Endodermal cell (in vitro differentiated cells): Measurements from ENCODE around the gene GADD45G. TPM values are rescaled to one million over a fixed set of nuclear protein-coding genes. Genes with fewer than 3 reads are reported as not detected.

Experiments used
- DNase-seq: peaks from one replicate; pipeline ENCODE4 v3.0.0-alpha.2; 2017
- H3K27ac ChIP-seq: 2 replicates; pipeline ENCODE4 v1.5.1; 2013; ENCODE audit warnings: mild to moderate bottlenecking, low read depth, low read length, moderate library complexity
- H3K27me3 ChIP-seq: 2 replicates; pipeline ENCODE4 v1.6.1; 2013; ENCODE audit warnings: mild to moderate bottlenecking, low read length, moderate library complexity; ENCODE audit not compliant: insufficient read depth, control insufficient read depth, poor library complexity, severe bottlenecking
- H3K36me3 ChIP-seq: 2 replicates; pipeline ENCODE4 v1.7.0; 2013; ENCODE audit warnings: mild to moderate bottlenecking, low read length, moderate library complexity; ENCODE audit not compliant: control insufficient read depth, insufficient read depth
- H3K4me1 ChIP-seq: one replicate; pipeline ENCODE4 v1.7.0; 2013; ENCODE audit warnings: low read length; ENCODE audit not compliant: control insufficient read depth, insufficient read depth
- H3K4me3 ChIP-seq: 2 replicates; pipeline ENCODE4 v1.5.1; 2013; ENCODE audit warnings: mild to moderate bottlenecking, low read length, moderate library complexity
- H3K9ac ChIP-seq: 2 replicates; pipeline ENCODE4 v1.6.1; 2013; ENCODE audit warnings: mild to moderate bottlenecking, low read length, moderate library complexity; ENCODE audit not compliant: poor library complexity, severe bottlenecking; ENCODE audit errors: extremely low read depth
- H3K9me3 ChIP-seq: 2 replicates; pipeline ENCODE4 v1.6.1; 2013; ENCODE audit warnings: mild to moderate bottlenecking, low read length, moderate library complexity; ENCODE audit not compliant: control insufficient read depth
- H3K27ac Mint-ChIP-seq: 2 replicates; pipeline ENCODE4 v1.8.0; 2020; ENCODE audit warnings: mixed read lengths
- H3K27me3 Mint-ChIP-seq: 2 replicates; pipeline ENCODE4 v1.8.0; 2021; ENCODE audit warnings: mild to moderate bottlenecking, mixed read lengths; ENCODE audit not compliant: insufficient read depth
- H3K36me3 Mint-ChIP-seq: 2 replicates; pipeline ENCODE4 v1.8.0; 2020; ENCODE audit warnings: low read depth, mixed read lengths
- H3K4me1 Mint-ChIP-seq: 2 replicates; pipeline ENCODE4 v1.8.0; 2020; ENCODE audit warnings: mixed read lengths
- H3K4me3 Mint-ChIP-seq: 2 replicates; pipeline ENCODE4 v1.8.0; 2020; ENCODE audit warnings: mild to moderate bottlenecking, moderate library complexity, mixed read lengths
- H3K9me3 Mint-ChIP-seq: 2 replicates; pipeline ENCODE4 v1.8.0; 2020; ENCODE audit warnings: mild to moderate bottlenecking, mixed read lengths
- CTCF ChIP-seq: fragments of 200-600 bp; sonication (generic); conservative IDR thresholded peaks from 2 replicates; pipeline ENCODE4 v1.5.0; 2021; ENCODE audit warnings: antibody characterized with exemption, mild to moderate bottlenecking
- WGBS, 2 experiments: methylation state at CpG; one replicate each; pipeline versions ENCODE4 v1.1.5 to v1.1.7; 2013; ENCODE audit warnings: missing lambda C conversion rate in 2 of 2, mixed read lengths in 1 of 2; ENCODE audit not compliant: insufficient coverage in 1 of 2, insufficient read length in 1 of 2; 5-methylcytosine and 5-hydroxymethylcytosine counted together
- total RNA-seq, 2 donors: library from RNA; stranded (reverse); fragmentation: NEBNext Ultra II Directional in 1 of 2; extraction: Animal tissue kit (Norgen Biotek cat#: 25700) in 1 of 2; gene quantifications; 2 replicates in 1 of 2; 3 replicates in 1 of 2; pipeline ENCODE4 v1.2.1, GENCODE V29; 2021

GADD45G gene
- total RNA-seq, 2 donors from 2014 or later: 5.1 to 9.6 TPM

- H3K36me3 ChIP-seq: no peaks in the 10 kb centered on the region
- 91 to 100% methylated on average over 2 to 5 of the region's 5 CpGs for WGBS, 2 experiments
- H3K9ac ChIP-seq: no peak overlapping the region
- Mint-ChIP-seq H3K4me1 (peaks cover 7% of the 10 kb centered on the region), H3K27ac (no peak overlapping the region), H3K9me3 (no peaks in the 10 kb centered on the region), H3K36me3 (no peaks in the 10 kb centered on the region), H3K27me3 (peaks cover 29% of the 10 kb centered on the region), H3K4me3 (no peak overlapping the region)
- H3K27me3 ChIP-seq: peaks cover 14% of the 10 kb centered on the region
- no peak for TF ChIP-seq CTCF
- H3K4me3 ChIP-seq: no peak overlapping the region
- H3K4me1 ChIP-seq: peaks cover 4% of the 10 kb centered on the region
- H3K27ac ChIP-seq: no peak overlapping the region
- peak; percentile 32 for DNase-seq
- H3K9me3 ChIP-seq: no peaks in the 10 kb centered on the region
Observed at GRCh38 chr9:89601306-89601705, 3.5 kb upstream of the GADD45G start.

GRCh38 chr9:89601856-89602562 is 2.8 kb upstream of the GADD45G start:
- Histone ChIP-seq H3K9ac (no peak overlapping the region), H3K4me3 (no peak overlapping the region), H3K27me3 (peaks cover 14% of the 10 kb centered on the region), H3K4me1 (peaks cover 4% of the 10 kb centered on the region), H3K27ac (no peak overlapping the region), H3K36me3 (no peaks in the 10 kb centered on the region), H3K9me3 (no peaks in the 10 kb centered on the region)
- H3K36me3 Mint-ChIP-seq: peaks cover 2% of the 10 kb centered on the region
- H3K9me3 Mint-ChIP-seq: no peaks in the 10 kb centered on the region
- TF ChIP-seq CTCF: no peak
- DNase-seq: peak; percentile 28
- peaks cover 34% of the 10 kb centered on the region for H3K27me3 Mint-ChIP-seq
- no peak overlapping the region for H3K27ac Mint-ChIP-seq
- H3K4me3 Mint-ChIP-seq: no peak overlapping the region
- WGBS, 2 experiments: 80 to 95% methylated on average over 3 to 6 of the region's 6 CpGs
- peaks cover 13% of the 10 kb centered on the region for H3K4me1 Mint-ChIP-seq

- Mint-ChIP-seq H3K27me3 (peaks cover 42% of the 10 kb centered on the region), H3K27ac (peak overlapping the region; percentile 65), H3K4me3 (peak overlapping the region; percentile 84), H3K4me1 (peaks cover 21% of the 10 kb centered on the region), H3K9me3 (no peaks in the 10 kb centered on the region), H3K36me3 (peaks cover 2% of the 10 kb centered on the region)
- Histone ChIP-seq H3K36me3 (no peaks in the 10 kb centered on the region), H3K9me3 (no peaks in the 10 kb centered on the region), H3K27me3 (peaks cover 14% of the 10 kb centered on the region), H3K27ac (peak overlapping the region; percentile 96), H3K4me3 (peak overlapping the region; percentile 85), H3K4me1 (peaks cover 9% of the 10 kb centered on the region), H3K9ac (no peak overlapping the region)
- DNase-seq: peak; percentile 97
- peak; percentile 95 for TF ChIP-seq CTCF
- WGBS, 2 experiments: 5 to 6% methylated on average over 10 to 28 of the region's 28 CpGs
Observed at GRCh38 chr9:89602978-89603766, 1.6 kb upstream of the GADD45G start.
